Hepatocyte (in vitro differentiated cells): ENCODE data around the gene ZNRF1. TPM values are rescaled to one million over a fixed set of nuclear protein-coding genes. Genes with fewer than 3 reads are reported as not detected.

Experiments used
- DNase-seq: peaks from one replicate; pipeline ENCODE4 v3.0.0-alpha.2; 2016; ENCODE audit warnings: low spot score
- H2AFZ ChIP-seq: fragments of 200-600 bp; sonication (generic); 2 replicates; pipeline ENCODE4 v1.6.0; 2016; ENCODE audit warnings: antibody characterized with exemption, mild to moderate bottlenecking
- H3K27ac ChIP-seq: fragments of 200-600 bp; sonication (generic); 2 replicates; pipeline ENCODE4 v1.5.1; 2016; ENCODE audit warnings: mild to moderate bottlenecking
- H3K27me3 ChIP-seq: fragments of 200-600 bp; sonication (generic); 2 replicates; pipeline ENCODE4 v1.6.1; 2016
- H3K36me3 ChIP-seq: fragments of 200-600 bp; sonication (generic); replicated peaks from 2 replicates; pipeline ENCODE4 v1.5.1; 2016; ENCODE audit warnings: low read depth; ENCODE audit not compliant: insufficient read depth
- H3K4me1 ChIP-seq: fragments of 200-600 bp; sonication (generic); 2 replicates; pipeline ENCODE4 v1.5.1; 2016; ENCODE audit warnings: mild to moderate bottlenecking, moderate library complexity; ENCODE audit not compliant: insufficient read depth
- H3K4me2 ChIP-seq: fragments of 200-600 bp; sonication (generic); 2 replicates; pipeline ENCODE4 v1.6.0; 2016
- H3K4me3 ChIP-seq: fragments of 200-600 bp; sonication (generic); 2 replicates; pipeline ENCODE4 v1.5.1; 2016; ENCODE audit warnings: mild to moderate bottlenecking
- H3K79me2 ChIP-seq: fragments of 200-600 bp; sonication (generic); 2 replicates; pipeline ENCODE4 v1.6.0; 2017; ENCODE audit warnings: mild to moderate bottlenecking
- H3K9me2 ChIP-seq: fragments of 200-600 bp; sonication (generic); replicated peaks from 2 replicates; pipeline ENCODE4 v1.6.0; 2017; ENCODE audit warnings: mild to moderate bottlenecking; ENCODE audit not compliant: insufficient read depth
- H3K9me3 ChIP-seq: fragments of 200-600 bp; sonication (generic); 2 replicates; pipeline ENCODE4 v1.5.1; 2016; ENCODE audit warnings: low read depth, mild to moderate bottlenecking
- H4K20me1 ChIP-seq: fragments of 200-600 bp; sonication (generic); 2 replicates; pipeline ENCODE4 v1.6.0; 2016; ENCODE audit warnings: mild to moderate bottlenecking; ENCODE audit not compliant: insufficient read depth, poor library complexity, severe bottlenecking
- CTCF ChIP-seq: fragments of 200-600 bp; sonication (generic); IDR thresholded peaks from 2 replicates; pipeline ENCODE4 v1.5.1; 2016; ENCODE audit warnings: antibody characterized with exemption, mild to moderate bottlenecking; ENCODE audit not compliant: poor library complexity
- EZH2 ChIP-seq: fragments of 200-600 bp; sonication (generic); IDR thresholded peaks from 2 replicates; pipeline ENCODE4 v1.6.1; 2016; ENCODE audit warnings: antibody characterized with exemption, mild to moderate bottlenecking, borderline replicate concordance
- EZH2phosphoT487 ChIP-seq: fragments of 200-600 bp; sonication (generic); IDR thresholded peaks from one replicate; pipeline ENCODE4 v1.6.1; 2018; ENCODE audit warnings: antibody characterized with exemption, mild to moderate bottlenecking, low read depth, moderate library complexity; ENCODE audit not compliant: unreplicated experiment, severe bottlenecking
- WGBS: methylation state at CpG from one replicate; pipeline ENCODE4 v1.1.6; 2016; ENCODE audit warnings: low lambda C conversion rate; ENCODE audit errors: missing lambda C conversion rate; 5-methylcytosine and 5-hydroxymethylcytosine counted together
- polyA plus RNA-seq: library from polyadenylated mRNA; unstranded; fragments of >200 nt; fragmentation: Nextera tagmentation; extraction: Ambion mirVana; gene quantifications from 2 replicates; pipeline ENCODE4 v1.2.1, GENCODE V29; 2016
- total RNA-seq: library from RNA; depleted of rRNA; stranded (reverse); fragments of >200 nt; gene quantifications from 2 replicates; pipeline ENCODE4 v1.2.3, GENCODE V29; 2014

The ZNRF1 gene
- total and polyA plus RNA-seq, 2 experiments from 2014 or later: 23.0 to 46.5 TPM

- no peak overlapping the region for H2AFZ ChIP-seq
- H3K27ac ChIP-seq: no peak overlapping the region
- peaks cover 99% of the 10 kb centered on the region for H3K79me2 ChIP-seq
- no peak overlapping the region for H3K4me3 ChIP-seq
- H3K4me2 ChIP-seq: no peak overlapping the region
- 91% methylated on average over 6 of the region's 6 CpGs for WGBS
- H3K9me3 ChIP-seq: no peaks in the 10 kb centered on the region
- no peaks in the 10 kb centered on the region for H3K27me3 ChIP-seq
- peaks cover 24% of the 10 kb centered on the region for H4K20me1 ChIP-seq
- no peak for DNase-seq
- no peaks in the 10 kb centered on the region for H3K9me2 ChIP-seq
- no peaks in the 10 kb centered on the region for H3K36me3 ChIP-seq
- peaks cover 4% of the 10 kb centered on the region for H3K4me1 ChIP-seq
- TF ChIP-seq EZH2 (no peak), CTCF (no peak), EZH2phosphoT487 (no peak)
These were observed 82.5 kb downstream of the ZNRF1 start for GRCh38 chr16:75081179-75081859.

- H2AFZ ChIP-seq: no peak overlapping the region
- H3K4me1 ChIP-seq: peaks cover 24% of the 10 kb centered on the region
- no peaks in the 10 kb centered on the region for H3K9me3 ChIP-seq
- no peaks in the 10 kb centered on the region for H3K36me3 ChIP-seq
- 89% methylated on average over 5 of the region's 5 CpGs for WGBS
- H3K27me3 ChIP-seq: no peaks in the 10 kb centered on the region
- no peak overlapping the region for H3K4me2 ChIP-seq
- DNase-seq: no peak
- TF ChIP-seq EZH2: no peak
- TF ChIP-seq EZH2phosphoT487: no peak
- no peak for TF ChIP-seq CTCF
- peaks cover 96% of the 10 kb centered on the region for H3K79me2 ChIP-seq
- no peaks in the 10 kb centered on the region for H3K9me2 ChIP-seq
- H3K4me3 ChIP-seq: no peak overlapping the region
- H3K27ac ChIP-seq: no peak overlapping the region
- H4K20me1 ChIP-seq: peaks cover 44% of the 10 kb centered on the region
These were observed 85.0 kb downstream of the ZNRF1 start for GRCh38 chr16:75083813-75084212.

GRCh38 chr16:75085556-75085955 lies 86.7 kb downstream of the ZNRF1 start:
- no peaks in the 10 kb centered on the region for H3K27me3 ChIP-seq
- no peak for DNase-seq
- H3K36me3 ChIP-seq: no peaks in the 10 kb centered on the region
- H3K4me2 ChIP-seq: no peak overlapping the region
- H3K4me1 ChIP-seq: peaks cover 24% of the 10 kb centered on the region
- WGBS: 46% methylated on average over 4 of the region's 4 CpGs
- H3K9me2 ChIP-seq: no peaks in the 10 kb centered on the region
- H2AFZ ChIP-seq: no peak overlapping the region
- no peak overlapping the region for H3K4me3 ChIP-seq
- peaks cover 96% of the 10 kb centered on the region for H3K79me2 ChIP-seq
- no peaks in the 10 kb centered on the region for H3K9me3 ChIP-seq
- H4K20me1 ChIP-seq: peaks cover 49% of the 10 kb centered on the region
- no peak for TF ChIP-seq EZH2
- TF ChIP-seq CTCF: no peak
- TF ChIP-seq EZH2phosphoT487: no peak
- no peak overlapping the region for H3K27ac ChIP-seq
